Stimulated activated naive B cell treated with anti-CD40 and anti-IgM and Interleukin-4, amounts not matched to agents 10 μg/mL and 1 μg/mL and 100 μg/mL, for 72 hours (primary cell): Measurements from ENCODE around the gene BLOC1S5.
"Not testable (repeated sequence)": the region's sequence is repeated elsewhere in the genome, so short reads cannot be mapped to it uniquely, and the experiment has no call there.

Source experiments
- ATAC-seq, 2 donors: fragments of 150-1000 bp; cut with Tn5 transposase; replicated peaks; 2 replicates each; pipeline ENCODE4 v1.10.0; 2021; ENCODE audit warnings: moderate library complexity in 1 of 2
- DNase-seq: peaks from one replicate; pipeline ENCODE4 v3.0.0; 2021
- H3K27ac Mint-ChIP-seq: one replicate; pipeline ENCODE4 v1.8.0; 2022; ENCODE audit warnings: mild to moderate bottlenecking, mixed read lengths
- H3K27me3 Mint-ChIP-seq, 2 donors: one replicate each; pipeline ENCODE4 v1.8.0; 2022; ENCODE audit warnings: mixed read lengths in 2 of 2
- H3K36me3 Mint-ChIP-seq, 2 donors: one replicate each; pipeline ENCODE4 v1.8.0; 2022; ENCODE audit warnings: mixed read lengths in 2 of 2, mild to moderate bottlenecking in 1 of 2
- H3K4me1 Mint-ChIP-seq, 2 donors: one replicate each; pipeline ENCODE4 v1.8.0; 2022; ENCODE audit warnings: mixed read lengths in 2 of 2, mild to moderate bottlenecking in 1 of 2
- H3K4me3 Mint-ChIP-seq, 2 donors: one replicate each; pipeline ENCODE4 v1.8.0; 2022; ENCODE audit warnings: mild to moderate bottlenecking in 2 of 2, mixed read lengths in 2 of 2, moderate library complexity in 1 of 2
- H3K9me3 Mint-ChIP-seq, 2 donors: one replicate each; pipeline ENCODE4 v1.8.0; 2022; ENCODE audit warnings: mixed read lengths in 2 of 2, mild to moderate bottlenecking in 1 of 2

The BLOC1S5 gene

GRCh38 chr6:8043221-8043620 is 21.0 kb downstream of the BLOC1S5 start:
- H3K27ac Mint-ChIP-seq, result no peak overlapping the region
- ATAC-seq (no peak), DNase-seq (no peak)
- H3K4me3 Mint-ChIP-seq, result no peak overlapping the region
- peaks cover 56 to 72% of the 10 kb centered on the region in 2 donors for H3K36me3 Mint-ChIP-seq
- no peaks in the 10 kb centered on the region for H3K27me3 Mint-ChIP-seq
- H3K4me1 Mint-ChIP-seq, result peaks cover 5 to 28% of the 10 kb centered on the region in 2 donors
- peaks cover 12 to 19% of the 10 kb centered on the region in 2 donors for H3K9me3 Mint-ChIP-seq

- peaks cover 56 to 71% of the 10 kb centered on the region in 2 donors for H3K36me3 Mint-ChIP-seq
- DNase-seq, result no peak
- H3K27ac Mint-ChIP-seq, result no peak overlapping the region
- peaks cover 7 to 24% of the 10 kb centered on the region in 2 donors for H3K4me1 Mint-ChIP-seq
- no peak overlapping the region for H3K4me3 Mint-ChIP-seq
- no peaks in the 10 kb centered on the region for H3K27me3 Mint-ChIP-seq
- H3K9me3 Mint-ChIP-seq, result peaks cover 12 to 19% of the 10 kb centered on the region in 2 donors
- no peak for ATAC-seq
Measured at GRCh38 chr6:8041913-8042583, 22.1 kb downstream of the BLOC1S5 start.

- not testable (repeated sequence) for H3K27me3 Mint-ChIP-seq, H3K4me3 Mint-ChIP-seq, H3K27ac Mint-ChIP-seq, DNase-seq, ATAC-seq
- Mint-ChIP-seq H3K9me3 (peaks cover 12% of the 10 kb centered on the region in 2 donors), H3K4me1 (peaks cover 37 to 59% of the 10 kb centered on the region in 2 donors), H3K36me3 (peaks cover 69 to 80% of the 10 kb centered on the region in 2 donors)
Measured at GRCh38 chr6:8034107-8034506, 30.1 kb downstream of the BLOC1S5 start.

- Mint-ChIP-seq H3K9me3 (peaks cover 8% of the 10 kb centered on the region in 2 donors), H3K27ac (no peak overlapping the region), H3K27me3 (no peaks in the 10 kb centered on the region), H3K4me3 (peak overlapping the region in 1 of 2 donors; percentile 2), H3K4me1 (peaks cover 32 to 45% of the 10 kb centered on the region in 2 donors), H3K36me3 (peaks cover 41 to 58% of the 10 kb centered on the region in 2 donors)
- ATAC-seq, result peak in 1 of 2 donors; percentile 56
- no peak for DNase-seq
Measured at GRCh38 chr6:8030920-8031319, 33.3 kb downstream of the BLOC1S5 start.

- peaks cover 26 to 42% of the 10 kb centered on the region in 2 donors for H3K4me1 Mint-ChIP-seq
- peak overlapping the region in 1 of 2 donors; percentile 8 for H3K4me3 Mint-ChIP-seq
- H3K27me3 Mint-ChIP-seq, result no peaks in the 10 kb centered on the region
- H3K27ac Mint-ChIP-seq, result no peak overlapping the region
- no peak for DNase-seq
- peaks cover 35 to 47% of the 10 kb centered on the region in 2 donors for H3K36me3 Mint-ChIP-seq
- no peak for ATAC-seq
- peaks cover 8% of the 10 kb centered on the region in 2 donors for H3K9me3 Mint-ChIP-seq
Measured at GRCh38 chr6:8029243-8029870, 34.8 kb downstream of the BLOC1S5 start.

- Mint-ChIP-seq H3K27me3 (no peaks in the 10 kb centered on the region), H3K4me1 (peaks cover 24 to 42% of the 10 kb centered on the region in 2 donors), H3K9me3 (peaks cover 5 to 8% of the 10 kb centered on the region in 2 donors), H3K27ac (no peak overlapping the region), H3K4me3 (no peak overlapping the region), H3K36me3 (peaks cover 25 to 42% of the 10 kb centered on the region in 2 donors)
- ATAC-seq, result no peak
- DNase-seq, result no peak
Measured at GRCh38 chr6:8027965-8028651, 36.1 kb downstream of the BLOC1S5 start.

- Mint-ChIP-seq H3K36me3 (peaks cover 14 to 32% of the 10 kb centered on the region in 2 donors), H3K27me3 (no peaks in the 10 kb centered on the region), H3K4me3 (no peak overlapping the region), H3K9me3 (peaks cover 0 to 4% of the 10 kb centered on the region in 2 donors), H3K27ac (no peak overlapping the region), H3K4me1 (peaks cover 17 to 30% of the 10 kb centered on the region in 2 donors)
- no peak for DNase-seq
- ATAC-seq, result no peak
Measured at GRCh38 chr6:8026800-8027199, 37.4 kb downstream of the BLOC1S5 start.

GRCh38 chr6:8025191-8025590 is 39.0 kb downstream of the BLOC1S5 start:
- Mint-ChIP-seq H3K9me3 (peaks cover 0 to 4% of the 10 kb centered on the region in 2 donors), H3K36me3 (peaks cover 13 to 31% of the 10 kb centered on the region in 2 donors), H3K27ac (no peak overlapping the region), H3K4me1 (peaks cover 7 to 15% of the 10 kb centered on the region in 2 donors), H3K27me3 (no peaks in the 10 kb centered on the region), H3K4me3 (no peak overlapping the region)
- DNase-seq (no peak), ATAC-seq (no peak)

- H3K9me3 Mint-ChIP-seq, result peaks cover 0 to 4% of the 10 kb centered on the region in 2 donors
- ATAC-seq (no peak), DNase-seq (no peak)
- no peak overlapping the region for H3K27ac Mint-ChIP-seq
- H3K27me3 Mint-ChIP-seq, result no peaks in the 10 kb centered on the region
- peaks cover 2 to 4% of the 10 kb centered on the region in 2 donors for H3K4me1 Mint-ChIP-seq
- H3K36me3 Mint-ChIP-seq, result peaks cover 14 to 28% of the 10 kb centered on the region in 2 donors
- H3K4me3 Mint-ChIP-seq, result no peak overlapping the region
Measured at GRCh38 chr6:8023638-8024037, 40.6 kb downstream of the BLOC1S5 start.

- H3K4me3 Mint-ChIP-seq, result no peak overlapping the region
- ATAC-seq, result no peak
- no peak overlapping the region for H3K27ac Mint-ChIP-seq
- H3K9me3 Mint-ChIP-seq, result peaks cover 0 to 4% of the 10 kb centered on the region in 2 donors
- no peak for DNase-seq
- peaks cover 7 to 12% of the 10 kb centered on the region in 2 donors for H3K4me1 Mint-ChIP-seq
- H3K36me3 Mint-ChIP-seq, result peaks cover 22 to 30% of the 10 kb centered on the region in 2 donors
- no peaks in the 10 kb centered on the region for H3K27me3 Mint-ChIP-seq
Measured at GRCh38 chr6:8020083-8020482, 44.1 kb downstream of the BLOC1S5 start.

- Mint-ChIP-seq H3K36me3 (peaks cover 19 to 36% of the 10 kb centered on the region in 2 donors), H3K4me3 (peak overlapping the region in 1 of 2 donors; percentile 79)
- no peak for ATAC-seq
Measured at GRCh38 chr6:8017705-8018104, 46.5 kb downstream of the BLOC1S5 start.

GRCh38 chr6:8017276-8017701 is 46.9 kb downstream of the BLOC1S5 start:
- ATAC-seq (peak in 1 of 2 donors; percentile 63), DNase-seq (no peak)
- Mint-ChIP-seq H3K9me3 (peaks cover 0 to 4% of the 10 kb centered on the region in 2 donors), H3K27me3 (no peaks in the 10 kb centered on the region), H3K4me1 (peaks cover 7 to 11% of the 10 kb centered on the region in 2 donors), H3K27ac (peak overlapping the region; percentile 70), H3K36me3 (peaks cover 19 to 36% of the 10 kb centered on the region in 2 donors), H3K4me3 (peak overlapping the region; percentile 34 to 79)

More at GRCh38 chr6:8017705-8018104, 46.5 kb downstream of the BLOC1S5 start:
- peaks cover 7 to 11% of the 10 kb centered on the region in 2 donors for H3K4me1 Mint-ChIP-seq
- no peaks in the 10 kb centered on the region for H3K27me3 Mint-ChIP-seq
- peaks cover 0 to 4% of the 10 kb centered on the region in 2 donors for H3K9me3 Mint-ChIP-seq
- H3K27ac Mint-ChIP-seq, result peak overlapping the region; percentile 70
- no peak for DNase-seq

GRCh38 chr6:8014947-8015346 is 49.2 kb downstream of the BLOC1S5 start:
- DNase-seq (no peak), ATAC-seq (no peak)
- no peaks in the 10 kb centered on the region for H3K27me3 Mint-ChIP-seq
- H3K4me1 Mint-ChIP-seq, result peaks cover 7 to 11% of the 10 kb centered on the region in 2 donors
- no peaks in the 10 kb centered on the region for H3K9me3 Mint-ChIP-seq
- H3K27ac Mint-ChIP-seq, result no peak overlapping the region
- H3K4me3 Mint-ChIP-seq, result no peak overlapping the region
- peaks cover 15 to 27% of the 10 kb centered on the region in 2 donors for H3K36me3 Mint-ChIP-seq

- Mint-ChIP-seq H3K4me3 (no peak overlapping the region), H3K36me3 (peaks cover 15 to 28% of the 10 kb centered on the region in 2 donors), H3K27ac (no peak overlapping the region), H3K4me1 (peaks cover 7 to 11% of the 10 kb centered on the region in 2 donors), H3K27me3 (no peaks in the 10 kb centered on the region), H3K9me3 (no peaks in the 10 kb centered on the region)
- no peak for DNase-seq
- ATAC-seq, result no peak
Measured at GRCh38 chr6:8013763-8014162, 50.4 kb downstream of the BLOC1S5 start.
